Esophagus (tissue), 2 donors: ENCODE measurements around the gene RBMS3. TPM values are rescaled to one million over a fixed set of nuclear protein-coding genes. Genes with fewer than 3 reads are reported as not detected.

Source experiments
- H3K27ac ChIP-seq, 2 donors: one replicate each; pipeline ENCODE4 v1.5.1; 2013; ENCODE audit warnings: low read depth in 2 of 2, mild to moderate bottlenecking in 2 of 2, inconsistent platforms in 1 of 2, low read length in 1 of 2, moderate library complexity in 1 of 2
- H3K27me3 ChIP-seq, 2 donors: one replicate each; pipeline ENCODE4 v1.6.1; 2013; ENCODE audit warnings: low read length in 2 of 2, control low read depth in 1 of 2, mild to moderate bottlenecking in 1 of 2; ENCODE audit not compliant: insufficient read depth in 2 of 2, control insufficient read depth in 1 of 2
- H3K36me3 ChIP-seq, 2 donors: one replicate each; pipeline ENCODE4 v1.6.1; 2013; ENCODE audit warnings: low read length in 1 of 2; ENCODE audit not compliant: control insufficient read depth in 2 of 2, insufficient read depth in 2 of 2
- H3K4me1 ChIP-seq, 2 donors: one replicate each; pipeline ENCODE4 v1.6.1; 2013; ENCODE audit warnings: low read length in 1 of 2; ENCODE audit not compliant: control insufficient read depth in 2 of 2, insufficient read depth in 2 of 2
- H3K4me3 ChIP-seq, 2 donors: one replicate each; pipeline ENCODE4 v1.5.1; 2013; ENCODE audit warnings: low read length in 2 of 2, mild to moderate bottlenecking in 2 of 2, low read depth in 1 of 2, moderate library complexity in 1 of 2
- H3K9me3 ChIP-seq, 2 donors: one replicate each; pipeline ENCODE4 v1.6.1; 2013; ENCODE audit warnings: mild to moderate bottlenecking in 2 of 2, low read depth in 1 of 2, low read length in 1 of 2, moderate library complexity in 1 of 2; ENCODE audit not compliant: control insufficient read depth in 2 of 2, insufficient read depth in 1 of 2
- WGBS, 2 donors: extraction: QIAGEN DNeasy Blood & Tissue Kit; methylation state at CpG; one replicate each; pipeline ENCODE4 v1.1.7; 2013; 5-methylcytosine and 5-hydroxymethylcytosine counted together
- polyA plus RNA-seq, 2 donors: library from polyadenylated mRNA; stranded (reverse); fragments of 200-250 nt; gene quantifications; one replicate each; pipeline ENCODE4 v1.2.3, GENCODE V29; 2013
- donor health status: healthy with polysubstance abuse.
- donor health status: Bipolar disorder and iron deficiency.

Gene RBMS3
- polyA plus RNA-seq, 2 donors: 1.1 to 1.7 TPM

DNA sequence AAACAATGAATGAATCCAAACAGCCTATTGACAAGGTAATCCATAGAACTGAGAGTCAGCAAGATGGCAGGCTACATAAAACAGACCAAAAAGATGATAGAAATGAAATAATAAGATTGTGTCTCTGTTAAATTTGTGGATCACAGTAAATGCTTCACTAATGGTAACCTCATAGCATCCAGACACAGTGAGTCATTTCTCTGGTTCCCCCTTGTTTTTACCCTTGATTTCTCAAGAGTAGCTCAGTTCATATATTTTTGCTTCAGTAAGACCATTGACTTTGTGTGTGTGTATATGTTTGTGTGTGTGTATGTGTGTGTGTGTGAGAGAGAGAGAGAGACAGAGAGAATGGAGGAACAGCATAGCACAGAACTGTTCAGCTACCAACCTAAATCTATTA is 546.9 kb downstream of the RBMS3 start:
- H3K27ac ChIP-seq: no peak overlapping the region
- H3K27me3 ChIP-seq: no peaks in the 10 kb centered on the region
- H3K36me3 ChIP-seq: no peaks in the 10 kb centered on the region
- H3K4me3 ChIP-seq: no peak overlapping the region
- no peaks in the 10 kb centered on the region for H3K4me1 ChIP-seq
- no peaks in the 10 kb centered on the region for H3K9me3 ChIP-seq

- H3K36me3 ChIP-seq: no peaks in the 10 kb centered on the region
- H3K27me3 ChIP-seq: no peaks in the 10 kb centered on the region
- WGBS, 2 donors: 84 to 90% methylated on average over 3 of the region's 3 CpGs
- no peak overlapping the region for H3K27ac ChIP-seq
- H3K4me3 ChIP-seq: no peak overlapping the region
- no peaks in the 10 kb centered on the region for H3K4me1 ChIP-seq
- H3K9me3 ChIP-seq: no peaks in the 10 kb centered on the region
These were observed 548.5 kb downstream of the RBMS3 start for GRCh38 chr3:29829340-29829739.

GRCh38 chr3:29850641-29851040 is 569.8 kb downstream of the RBMS3 start:
- Histone ChIP-seq H3K36me3 (no peaks in the 10 kb centered on the region), H3K27ac (no peak overlapping the region), H3K27me3 (no peaks in the 10 kb centered on the region), H3K4me3 (no peak overlapping the region), H3K9me3 (no peaks in the 10 kb centered on the region), H3K4me1 (no peaks in the 10 kb centered on the region)
- 42 to 66% methylated on average over 2 of the region's 2 CpGs for WGBS, 2 donors

GRCh38 chr3:29852767-29853166 is 571.9 kb downstream of the RBMS3 start:
- WGBS, 2 donors: 88 to 90% methylated on average over 1 of the region's 1 CpG
- Histone ChIP-seq H3K9me3 (no peaks in the 10 kb centered on the region), H3K27ac (no peak overlapping the region), H3K27me3 (no peaks in the 10 kb centered on the region), H3K4me3 (no peak overlapping the region), H3K36me3 (no peaks in the 10 kb centered on the region), H3K4me1 (no peaks in the 10 kb centered on the region)

DNA sequence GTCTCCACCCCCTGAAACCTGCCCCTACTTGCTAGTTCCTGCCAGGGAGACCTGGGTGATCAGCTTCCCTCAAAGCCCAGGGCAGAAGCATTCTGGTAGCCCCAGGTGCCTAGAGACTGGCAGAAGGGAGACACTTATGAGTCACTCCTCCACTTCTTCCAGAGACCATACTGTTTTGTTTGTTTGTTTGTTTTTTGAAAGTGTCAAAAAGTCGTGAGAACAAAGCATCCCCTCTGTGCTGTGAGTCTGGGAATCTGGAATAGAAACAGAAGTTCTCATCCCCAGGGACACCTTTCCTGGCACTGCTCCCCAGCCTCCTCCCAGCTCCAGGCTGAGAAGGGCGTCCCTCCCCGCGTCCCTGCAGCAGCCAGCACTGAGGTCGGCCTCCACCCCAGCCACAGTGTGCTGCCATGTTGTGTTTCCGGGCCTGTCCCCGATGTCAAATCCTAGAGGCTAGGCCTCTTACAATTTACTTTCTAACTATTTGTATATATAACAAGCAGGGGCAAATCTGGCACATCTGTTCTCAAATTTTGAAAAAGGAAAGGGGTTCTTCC is 573.0 kb downstream of the RBMS3 start:
- whole genome bisulfite sequencing, 2 donors: 83 to 91% methylated on average over 7 of the region's 7 CpGs
- H3K4me3 ChIP-seq: no peak overlapping the region
- H3K27ac ChIP-seq: no peak overlapping the region
- no peaks in the 10 kb centered on the region for H3K9me3 ChIP-seq
- no peaks in the 10 kb centered on the region for H3K27me3 ChIP-seq
- no peaks in the 10 kb centered on the region for H3K36me3 ChIP-seq
- H3K4me1 ChIP-seq: no peaks in the 10 kb centered on the region

GRCh38 chr3:29854821-29855220 is 574.0 kb downstream of the RBMS3 start:
- H3K27me3 ChIP-seq: no peaks in the 10 kb centered on the region
- H3K36me3 ChIP-seq: no peaks in the 10 kb centered on the region
- no peaks in the 10 kb centered on the region for H3K4me1 ChIP-seq
- H3K4me3 ChIP-seq: no peak overlapping the region
- H3K27ac ChIP-seq: no peak overlapping the region
- no peaks in the 10 kb centered on the region for H3K9me3 ChIP-seq

GRCh38 chr3:29859726-29860270 is 578.9 kb downstream of the RBMS3 start:
- H3K4me1 ChIP-seq: no peaks in the 10 kb centered on the region
- no peaks in the 10 kb centered on the region for H3K36me3 ChIP-seq
- no peak overlapping the region for H3K27ac ChIP-seq
- 63 to 65% methylated on average over 1 of the region's 1 CpG for WGBS, 2 donors
- no peaks in the 10 kb centered on the region for H3K27me3 ChIP-seq
- no peak overlapping the region for H3K4me3 ChIP-seq
- H3K9me3 ChIP-seq: no peaks in the 10 kb centered on the region

GRCh38 chr3:29864809-29865208 is 583.9 kb downstream of the RBMS3 start:
- no peaks in the 10 kb centered on the region for H3K4me1 ChIP-seq
- WGBS, 2 donors: 76 to 83% methylated on average over 1 of the region's 1 CpG
- no peak overlapping the region for H3K27ac ChIP-seq
- no peaks in the 10 kb centered on the region for H3K9me3 ChIP-seq
- no peak overlapping the region for H3K4me3 ChIP-seq
- H3K27me3 ChIP-seq: no peaks in the 10 kb centered on the region
- H3K36me3 ChIP-seq: no peaks in the 10 kb centered on the region

DNA sequence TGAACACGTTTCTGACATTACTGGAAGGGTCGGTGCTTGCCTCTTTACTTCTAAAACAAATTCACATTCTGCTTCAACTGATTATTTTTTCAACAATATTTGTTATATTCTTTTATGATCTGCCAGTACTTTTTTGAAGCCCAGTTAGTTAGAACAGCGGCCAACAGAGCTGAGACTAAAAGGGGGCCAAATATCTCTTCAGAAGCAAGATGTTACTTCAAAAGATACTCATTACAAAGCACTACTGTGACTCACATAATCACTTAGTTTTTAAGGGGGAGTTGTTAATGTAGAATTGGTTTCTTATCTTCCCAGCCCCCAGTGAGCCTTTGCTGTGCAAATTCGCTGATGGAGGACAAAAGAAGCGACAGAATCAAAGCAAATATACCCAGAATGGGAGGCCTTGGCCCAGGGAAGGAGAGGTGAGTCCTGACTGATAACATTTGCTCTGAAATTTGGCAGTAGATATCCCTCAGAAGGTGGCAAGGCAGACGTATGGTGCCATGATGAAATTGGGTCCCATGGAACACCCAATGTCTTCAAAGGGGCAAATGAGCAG is 587.8 kb downstream of the RBMS3 start:
- Histone ChIP-seq H3K9me3 (no peaks in the 10 kb centered on the region), H3K4me1 (no peaks in the 10 kb centered on the region), H3K4me3 (no peak overlapping the region), H3K36me3 (no peaks in the 10 kb centered on the region), H3K27ac (no peak overlapping the region), H3K27me3 (no peaks in the 10 kb centered on the region)
- 72 to 78% methylated on average over 6 of the region's 6 CpGs for WGBS, 2 donors

DNA sequence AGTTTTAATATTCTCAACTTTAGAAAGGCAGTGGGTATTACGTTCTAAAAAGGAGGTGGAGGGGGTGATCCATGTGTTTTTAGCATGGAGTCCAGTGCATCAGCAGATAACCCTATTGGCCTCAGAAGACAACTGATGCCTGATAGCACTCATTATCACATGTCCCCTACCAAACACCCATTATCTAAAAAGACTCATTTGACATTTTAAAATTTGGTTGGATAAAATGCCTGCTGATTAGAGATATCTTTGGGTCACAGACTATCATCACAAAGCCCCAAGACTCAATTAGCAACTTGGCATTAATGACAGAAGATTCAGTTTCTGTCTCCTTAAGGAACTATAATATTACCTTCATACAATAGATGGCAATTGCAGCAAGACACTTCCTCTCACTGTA is 589.3 kb downstream of the RBMS3 start:
- Histone ChIP-seq H3K4me1 (no peaks in the 10 kb centered on the region), H3K27ac (no peak overlapping the region), H3K27me3 (no peaks in the 10 kb centered on the region), H3K9me3 (no peaks in the 10 kb centered on the region), H3K4me3 (no peak overlapping the region), H3K36me3 (no peaks in the 10 kb centered on the region)
- WGBS, 2 donors: 79 to 89% methylated on average over 1 of the region's 1 CpG
